HEK293 (cell line): Measurements from ENCODE around the gene TP53BP2.

Experiments
- BCL11A ChIP-seq: fragments of 450-650 bp; formaldehyde crosslinking; IDR thresholded peaks from 2 replicates; pipeline ENCODE4 v1.5.1; 2016; ENCODE audit warnings: low read depth, missing biosample characterization, missing genetic modification characterization
- CTCF ChIP-seq: fragments of 450-650 bp; formaldehyde crosslinking; IDR thresholded peaks from 2 replicates; pipeline ENCODE4 v1.5.1; 2016; ENCODE audit warnings: missing biosample characterization, missing genetic modification characterization
- ZBTB1 ChIP-seq: fragments of 450-650 bp; formaldehyde crosslinking; IDR thresholded peaks from 2 replicates; pipeline ENCODE4 v1.5.1; 2016; ENCODE audit warnings: missing biosample characterization, missing genetic modification characterization
- ZBTB20 ChIP-seq: fragments of 450-650 bp; formaldehyde crosslinking; IDR thresholded peaks from 2 replicates; pipeline ENCODE4 v1.5.1; 2016; ENCODE audit warnings: missing biosample characterization, missing genetic modification characterization
- ZFP3 ChIP-seq: fragments of 450-650 bp; formaldehyde crosslinking; IDR thresholded peaks from 2 replicates; pipeline ENCODE4 v1.5.1; 2016; ENCODE audit warnings: low read depth, missing biosample characterization, missing genetic modification characterization
- ZNF423 ChIP-seq: fragments of 450-650 bp; formaldehyde crosslinking; IDR thresholded peaks from 2 replicates; pipeline ENCODE4 v1.5.1; 2016; ENCODE audit warnings: missing biosample characterization, missing genetic modification characterization
- ZNF501 ChIP-seq: fragments of 450-650 bp; formaldehyde crosslinking; IDR thresholded peaks from 2 replicates; pipeline ENCODE4 v1.5.1; 2016; ENCODE audit warnings: missing biosample characterization, missing genetic modification characterization
- ZNF544 ChIP-seq: fragments of 450-650 bp; formaldehyde crosslinking; IDR thresholded peaks from 2 replicates; pipeline ENCODE4 v1.5.0; 2017; ENCODE audit warnings: missing biosample characterization, missing genetic modification characterization
- TF ChIP-seq, protein P1 (sequence below): fragments of 450-650 bp; formaldehyde crosslinking; IDR thresholded peaks from 2 replicates; pipeline ENCODE4 v1.5.1; 2017; ENCODE audit warnings: missing biosample characterization, missing genetic modification characterization
- TF ChIP-seq, protein P2 (sequence below): fragments of 450-650 bp; IDR thresholded peaks from 2 replicates; pipeline ENCODE4 v1.5.1; 2018; ENCODE audit warnings: missing biosample characterization, mild to moderate bottlenecking, missing genetic modification characterization

DNA sequence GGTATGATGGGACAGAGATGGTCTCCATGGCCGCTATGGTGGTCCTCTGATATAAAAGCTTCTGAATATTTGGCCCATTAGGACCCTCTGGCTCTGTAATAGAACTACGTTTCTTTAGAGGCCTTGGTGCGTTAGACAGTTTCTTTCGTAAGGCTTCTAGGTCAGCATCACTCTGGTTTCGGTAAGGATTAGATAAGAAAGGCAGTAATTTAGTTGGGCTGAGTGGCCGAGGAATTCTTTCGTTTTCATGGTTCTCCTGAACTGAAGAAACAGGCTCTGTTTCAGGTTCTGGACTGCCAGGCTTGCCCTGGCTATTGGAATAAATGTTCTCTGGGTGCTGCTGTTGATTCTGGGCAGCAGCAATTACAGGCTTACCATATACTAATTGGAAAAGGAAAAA lies 49.5 kb downstream of the TP53BP2 start:
- TF ChIP-seq ZBTB20 (tag by site-specific recombination) (no peak), CTCF (tag by site-specific recombination) (no peak), ZBTB1 (no peak), ZNF544 (tag by site-specific recombination) (no peak), BCL11A (tag by site-specific recombination) (no peak), ZNF501 (tag by site-specific recombination) (no peak), ZFP3 (tag by site-specific recombination) (no peak), ZNF423 (tag by site-specific recombination) (no peak)
- TF ChIP-seq, protein P1, sequence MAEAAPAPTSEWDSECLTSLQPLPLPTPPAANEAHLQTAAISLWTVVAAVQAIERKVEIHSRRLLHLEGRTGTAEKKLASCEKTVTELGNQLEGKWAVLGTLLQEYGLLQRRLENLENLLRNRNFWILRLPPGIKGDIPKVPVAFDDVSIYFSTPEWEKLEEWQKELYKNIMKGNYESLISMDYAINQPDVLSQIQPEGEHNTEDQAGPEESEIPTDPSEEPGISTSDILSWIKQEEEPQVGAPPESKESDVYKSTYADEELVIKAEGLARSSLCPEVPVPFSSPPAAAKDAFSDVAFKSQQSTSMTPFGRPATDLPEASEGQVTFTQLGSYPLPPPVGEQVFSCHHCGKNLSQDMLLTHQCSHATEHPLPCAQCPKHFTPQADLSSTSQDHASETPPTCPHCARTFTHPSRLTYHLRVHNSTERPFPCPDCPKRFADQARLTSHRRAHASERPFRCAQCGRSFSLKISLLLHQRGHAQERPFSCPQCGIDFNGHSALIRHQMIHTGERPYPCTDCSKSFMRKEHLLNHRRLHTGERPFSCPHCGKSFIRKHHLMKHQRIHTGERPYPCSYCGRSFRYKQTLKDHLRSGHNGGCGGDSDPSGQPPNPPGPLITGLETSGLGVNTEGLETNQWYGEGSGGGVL (tag by site-specific recombination) = no peak
- TF ChIP-seq, protein P2, sequence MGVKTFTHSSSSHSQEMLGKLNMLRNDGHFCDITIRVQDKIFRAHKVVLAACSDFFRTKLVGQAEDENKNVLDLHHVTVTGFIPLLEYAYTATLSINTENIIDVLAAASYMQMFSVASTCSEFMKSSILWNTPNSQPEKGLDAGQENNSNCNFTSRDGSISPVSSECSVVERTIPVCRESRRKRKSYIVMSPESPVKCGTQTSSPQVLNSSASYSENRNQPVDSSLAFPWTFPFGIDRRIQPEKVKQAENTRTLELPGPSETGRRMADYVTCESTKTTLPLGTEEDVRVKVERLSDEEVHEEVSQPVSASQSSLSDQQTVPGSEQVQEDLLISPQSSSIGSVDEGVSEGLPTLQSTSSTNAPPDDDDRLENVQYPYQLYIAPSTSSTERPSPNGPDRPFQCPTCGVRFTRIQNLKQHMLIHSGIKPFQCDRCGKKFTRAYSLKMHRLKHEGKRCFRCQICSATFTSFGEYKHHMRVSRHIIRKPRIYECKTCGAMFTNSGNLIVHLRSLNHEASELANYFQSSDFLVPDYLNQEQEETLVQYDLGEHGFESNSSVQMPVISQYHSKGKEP (tag by site-specific recombination) = no peak
